GM19463 (cell line): Measurements from ENCODE around the gene SLC35F2.
"Not testable (repeated sequence)": the region's sequence is repeated elsewhere in the genome, so short reads cannot be mapped to it uniquely, and the experiment has no call there.

Experiments used
- ATAC-seq: cut with Tn5 transposase; IDR thresholded peaks from one replicate; pipeline ENCODE4 v1.9.1; 2021; ENCODE audit warnings: mild to moderate bottlenecking, moderate library complexity; ENCODE audit not compliant: unreplicated experiment

The SLC35F2 gene

GRCh38 chr11:107842412-107843100 is 16.0 kb downstream of the SLC35F2 start:
- ATAC-seq, result no peak

GRCh38 chr11:107840129-107840484 is 18.5 kb downstream of the SLC35F2 start:
- peak; percentile 19 for ATAC-seq

GRCh38 chr11:107836851-107837250 is 21.7 kb downstream of the SLC35F2 start:
- no peak for ATAC-seq

- no peak for ATAC-seq
These were observed 23.6 kb downstream of the SLC35F2 start for GRCh38 chr11:107834995-107835394.

GRCh38 chr11:107833926-107834325 is 24.7 kb downstream of the SLC35F2 start:
- ATAC-seq, result not testable (repeated sequence)

- ATAC-seq, result no peak
These were observed 27.6 kb downstream of the SLC35F2 start for GRCh38 chr11:107830915-107831540.

- no peak for ATAC-seq
These were observed 31.5 kb downstream of the SLC35F2 start for GRCh38 chr11:107827041-107827440.

- no peak for ATAC-seq
These were observed 32.7 kb downstream of the SLC35F2 start for GRCh38 chr11:107825875-107826274.

GRCh38 chr11:107824668-107825369 is 33.8 kb downstream of the SLC35F2 start:
- no peak for ATAC-seq

- no peak for ATAC-seq
These were observed 37.2 kb downstream of the SLC35F2 start for GRCh38 chr11:107821199-107821927.

- no peak for ATAC-seq
These were observed 39.1 kb downstream of the SLC35F2 start for GRCh38 chr11:107819361-107820014.

GRCh38 chr11:107818491-107818890 is 40.1 kb downstream of the SLC35F2 start:
- no peak for ATAC-seq

GRCh38 chr11:107816028-107816427 is 42.6 kb downstream of the SLC35F2 start:
- ATAC-seq, result no peak

GRCh38 chr11:107810875-107811274 is 47.7 kb downstream of the SLC35F2 start:
- no peak for ATAC-seq

GRCh38 chr11:107808521-107808920 is 50.1 kb downstream of the SLC35F2 start:
- no peak for ATAC-seq

- no peak for ATAC-seq
These were observed 53.6 kb downstream of the SLC35F2 start for GRCh38 chr11:107804971-107805370.

GRCh38 chr11:107804211-107804610 is 54.4 kb downstream of the SLC35F2 start:
- ATAC-seq, result no peak

- no peak for ATAC-seq
These were observed 56.9 kb downstream of the SLC35F2 start for GRCh38 chr11:107801641-107802040.

GRCh38 chr11:107799218-107799859 is 59.2 kb downstream of the SLC35F2 start:
- ATAC-seq, result peak; percentile 83

GRCh38 chr11:107792049-107792443 is 66.5 kb downstream of the SLC35F2 start:
- no peak for ATAC-seq
